LNCaP clone FGC (cell line): Measurements from ENCODE around the gene SGSM2.

ENCODE experiments used
- DNase-seq: peaks from one replicate; pipeline ENCODE4 v3.0.0-alpha.2; 2011; ENCODE audit warnings: low read depth
- H3K4me3 ChIP-seq: 2 replicates; pipeline ENCODE4 v1.5.1; 2011; ENCODE audit warnings: mild to moderate bottlenecking, low read depth, low read length, control low read depth
- CTCF ChIP-seq: IDR thresholded peaks from 2 replicates; pipeline ENCODE4 v1.5.1; 2012; ENCODE audit warnings: mild to moderate bottlenecking; ENCODE audit not compliant: control insufficient read depth, insufficient read depth; ENCODE audit errors: extremely low read depth

The SGSM2 gene

GRCh38 chr17:2336215-2336851 lies 968 bp upstream of the SGSM2 start, which contains the start of gene TSR1:
Gene TSR1 (minus strand): TSS chr17:2336457. CDS start chr17:2336427, 30 bp downstream.
- H3K4me3 ChIP-seq, result peak within 1 kb of the TSS; percentile 98
- peak; percentile 58 for TF ChIP-seq CTCF
- DNase-seq, result peak; percentile 69

- no peak for DNase-seq
- TF ChIP-seq CTCF, result no peak
- H3K4me3 ChIP-seq, result peak overlapping the region; percentile 98
Measured at GRCh38 chr17:2337544-2338314, 428 bp downstream of the SGSM2 start.

- peak overlapping the region; percentile 98 for H3K4me3 ChIP-seq
- DNase-seq, result no peak
- no peak for TF ChIP-seq CTCF
Measured at GRCh38 chr17:2338315-2338657, 985 bp downstream of the SGSM2 start.

- TF ChIP-seq CTCF, result no peak
- no peak for DNase-seq
Measured at GRCh38 chr17:2343421-2343820, 6.1 kb downstream of the SGSM2 start.

GRCh38 chr17:2344528-2344927 lies 7.2 kb downstream of the SGSM2 start:
- no peak overlapping the region for H3K4me3 ChIP-seq
- TF ChIP-seq CTCF, result no peak
- no peak for DNase-seq

More at GRCh38 chr17:2343421-2343820, 6.1 kb downstream of the SGSM2 start:
- no peak overlapping the region for H3K4me3 ChIP-seq

GRCh38 chr17:2346475-2346874 lies 9.2 kb downstream of the SGSM2 start:
- H3K4me3 ChIP-seq, result no peak overlapping the region
- no peak for TF ChIP-seq CTCF
- peak; percentile 90 for DNase-seq
